Measurements from ENCODE around the gene U2SURP.
"Not testable (repeated sequence)": the region's sequence is repeated elsewhere in the genome, so short reads cannot be mapped to it uniquely, and the experiment has no call there.

U2SURP gene

GRCh38 chr3:142977399-142977728, 24.0 kb upstream of the U2SURP start:
- no peak for DNase-seq

- DNase-seq, result no peak
Measured at GRCh38 chr3:142981108-142981507, 20.3 kb upstream of the U2SURP start.

- no peak for DNase-seq
Measured at GRCh38 chr3:142982038-142982773, 19.2 kb upstream of the U2SURP start.

GRCh38 chr3:142983318-142983717, 18.1 kb upstream of the U2SURP start:
- no peak for DNase-seq

- DNase-seq, result no peak
Measured at GRCh38 chr3:142984255-142984654, 17.1 kb upstream of the U2SURP start.

GRCh38 chr3:142987080-142987700, 14.2 kb upstream of the U2SURP start:
- no peak for DNase-seq

- DNase-seq, result no peak
Measured at GRCh38 chr3:142987707-142988106, 13.7 kb upstream of the U2SURP start.

GRCh38 chr3:142988221-142988620, 13.1 kb upstream of the U2SURP start:
- not testable (repeated sequence) for DNase-seq

- not testable (repeated sequence) for DNase-seq
Measured at GRCh38 chr3:142988826-142989225, 12.5 kb upstream of the U2SURP start.

- no peak for DNase-seq
Measured at GRCh38 chr3:142990721-142991120, 10.6 kb upstream of the U2SURP start.

- no peak for DNase-seq
Measured at GRCh38 chr3:142992323-142992722, 9.0 kb upstream of the U2SURP start.

- DNase-seq, result peak; percentile 71
Measured at GRCh38 chr3:142993958-142994442, 7.4 kb upstream of the U2SURP start.

GRCh38 chr3:142997330-142997729, 4.0 kb upstream of the U2SURP start:
- no peak for DNase-seq

GRCh38 chr3:142998439-142998838, 2.9 kb upstream of the U2SURP start:
- DNase-seq, result no peak

GRCh38 chr3:142999881-143000280, 1.5 kb upstream of the U2SURP start:
- DNase-seq, result no peak

- no peak for DNase-seq
Measured at GRCh38 chr3:143000528-143000927, 842 bp upstream of the U2SURP start.

GRCh38 chr3:143001034-143001368, 369 bp upstream of the U2SURP start:
- no peak for DNase-seq

- DNase-seq, result no peak
Measured at GRCh38 chr3:143002083-143002712, 828 bp downstream of the U2SURP start.

- DNase-seq, result no peak
Measured at GRCh38 chr3:143002727-143003126, 1.4 kb downstream of the U2SURP start.

- no peak for DNase-seq
Measured at GRCh38 chr3:143004823-143005222, 3.5 kb downstream of the U2SURP start.

GRCh38 chr3:143010024-143010423, 8.7 kb downstream of the U2SURP start:
- DNase-seq, result no peak

GRCh38 chr3:143011705-143012104, 10.3 kb downstream of the U2SURP start:
- no peak for DNase-seq

- no peak for DNase-seq
Measured at GRCh38 chr3:143014921-143015320, 13.6 kb downstream of the U2SURP start.

GRCh38 chr3:143016321-143016972, 15.1 kb downstream of the U2SURP start:
- DNase-seq, result no peak

Data from CD4-positive, alpha-beta T cell treated with Interleukin-17A for 4 hours (primary cell).